Measurements from ENCODE around the gene ARHGEF7. TPM values are rescaled to one million over a fixed set of nuclear protein-coding genes. Genes with fewer than 3 reads are reported as not detected.

The ARHGEF7 gene
- total RNA-seq, 1 experiment from 2014 or later: 46.2 TPM

GRCh38 chr13:111327730-111328573 is 212.8 kb downstream of the ARHGEF7 start:
- H3K27me3 ChIP-seq (ENCODE audit: insufficient read depth, low read length): 0 out of 2 replicates have a peak, but pooled peaks cover 3% of the 10 kb centered on the region
- POLR2A ChIA-PET: no interaction called here
- CTCF ChIA-PET: no interaction called here

More at GRCh38 chr13:111327730-111328573, 212.8 kb downstream of the ARHGEF7 start:
- Histone ChIP-seq H3K4me2 (ENCODE audit: low read length) (no peak overlapping the region), H3K4me3 (replicated peaks in 1 of 2; ENCODE audit: low read depth in 1 of 2, low read length in 2 of 2) (no peak overlapping the region), H3K36me3 (ENCODE audit: control insufficient read depth in 1 of 2, insufficient read depth in 2 of 2, low read length in 2 of 2) (no peaks in the 10 kb centered on the region), H3K9ac (ENCODE audit: low read length) (no peak overlapping the region), H3K9me2 (ENCODE audit: insufficient read depth) (no peaks in the 10 kb centered on the region), H3K27ac (ENCODE audit: low read depth, low read length) (no peak overlapping the region), H3K9me3 (ENCODE audit: control insufficient read depth in 1 of 2, insufficient read depth in 1 of 2, low read depth in 1 of 2, low read length in 2 of 2) (no peaks in the 10 kb centered on the region), H4K20me1 (ENCODE audit: insufficient read depth) (no peaks in the 10 kb centered on the region), H3K4me1 (ENCODE audit: control insufficient read depth in 1 of 2, insufficient read depth in 2 of 2, low read length in 2 of 2) (no peaks in the 10 kb centered on the region), H3K79me2 (ENCODE audit: insufficient read depth, low read length) (no peaks in the 10 kb centered on the region), H2AFZ (ENCODE audit: low read depth, low read length, poor library complexity, severe bottlenecking) (no peak overlapping the region)
- RAD21 ChIA-PET (ENCODE audit: low non-redundant PET in 1 of 2, low total read pairs in 2 of 2, uncharacterized antibody in 2 of 2, unreplicated experiment in 2 of 2): no interaction called here
- ATAC-seq (no peak), DNase-seq (ENCODE audit: low read depth, low spot score) (no peak)
- TF ChIP-seq POLR2AphosphoS5 (IDR thresholded peaks at IDR 0.05; ENCODE audit: low read depth, low read length) (no peak), CTCF (IDR thresholded peaks at IDR 0.05 in 2 of 3, conservative IDR thresholded peaks at IDR 0.05 in 1 of 3; ENCODE audit: borderline replicate concordance in 1 of 3, insufficient read depth in 1 of 3, low read depth in 2 of 3, low read length in 2 of 3) (no peak), RAD21 (IDR thresholded peaks at IDR 0.05; ENCODE audit: low read depth) (no peak), SRF (IDR thresholded peaks at IDR 0.05; ENCODE audit: low read depth) (no peak), YY1 (IDR thresholded peaks at IDR 0.05; ENCODE audit: extremely low read depth, insufficient replicate concordance, low read depth, low read length) (no peak), EZH2phosphoT487 (IDR thresholded peaks at IDR 0.05; ENCODE audit: borderline replicate concordance) (no peak), POLR2A (IDR thresholded peaks at IDR 0.05; ENCODE audit: borderline replicate concordance, extremely low read depth, insufficient read depth, insufficient read length) (no peak), SP1 (IDR thresholded peaks at IDR 0.05; ENCODE audit: low read depth) (no peak), EZH2 (IDR thresholded peaks at IDR 0.05) (no peak), ZFX (IDR thresholded peaks at IDR 0.05) (no peak)
- intact Hi-C loops (cut with micrococcal nuclease): no loop called here
- BruUV-seq (replicated peaks): no TSS peak
